ENCODE measurements around the gene ZCCHC24. TPM values are rescaled to one million over a fixed set of nuclear protein-coding genes. Genes with fewer than 3 reads are reported as not detected.

ZCCHC24 gene
- total and polyA plus RNA-seq, 4 donors: 7.8 to 23.9 (median 14.8) TPM

GRCh38 chr10:79413196-79413595, 32.2 kb downstream of the ZCCHC24 start:
- Histone ChIP-seq H3K27ac (ENCODE audit: low read depth in 1 of 2, low read length in 2 of 2) (peak overlapping the region; percentile 9 to 40), H3K4me1 (ENCODE audit: control insufficient read depth in 4 of 4, insufficient read depth in 4 of 4, low read length in 3 of 4) (peaks cover 11 to 47% (median 36%) of the 10 kb centered on the region in 4 donors)

GRCh38 chr10:79412516-79412915, 32.9 kb downstream of the ZCCHC24 start:
- H3K4me1 ChIP-seq (ENCODE audit: control insufficient read depth in 4 of 4, insufficient read depth in 4 of 4, low read length in 3 of 4): peaks cover 17 to 45% (median 29%) of the 10 kb centered on the region in 4 donors
- no peaks in the 10 kb centered on the region for H3K27me3 ChIP-seq (ENCODE audit: control insufficient read depth in 4 of 4, insufficient read depth in 4 of 4, low read length in 3 of 4)
- no peak for DNase-seq (ENCODE audit: low spot score)
- 93% methylated on average over 11 of the region's 11 CpGs for WGBS
- no peak overlapping the region for H3K4me3 ChIP-seq (ENCODE audit: low read depth in 1 of 3, low read length in 3 of 3)
- H3K9ac ChIP-seq (ENCODE audit: low read depth in 1 of 2, low read length in 2 of 2): no peak overlapping the region
- TF ChIP-seq YY1 (IDR thresholded peaks at IDR 0.05) (no peak), JUND (IDR thresholded peaks at IDR 0.05) (no peak), REST (IDR thresholded peaks at IDR 0.05) (no peak)
- peak overlapping the region in 1 of 2 donors; percentile 40 for H3K27ac ChIP-seq (ENCODE audit: low read depth in 1 of 2, low read length in 2 of 2)
- H3K36me3 ChIP-seq (ENCODE audit: control insufficient read depth in 4 of 4, insufficient read depth in 3 of 4, low read depth in 1 of 4, low read length in 3 of 4): peaks cover 0 to 15% (median 6%) of the 10 kb centered on the region in 4 donors
- H3K9me3 ChIP-seq (ENCODE audit: control insufficient read depth in 4 of 4, low read length in 3 of 4): no peaks in the 10 kb centered on the region

More at GRCh38 chr10:79413196-79413595, 32.2 kb downstream of the ZCCHC24 start:
- Histone ChIP-seq H3K9ac (ENCODE audit: low read depth in 1 of 2, low read length in 2 of 2) (no peak overlapping the region), H3K36me3 (ENCODE audit: control insufficient read depth in 4 of 4, insufficient read depth in 3 of 4, low read depth in 1 of 4, low read length in 3 of 4) (peaks cover 0 to 15% (median 8%) of the 10 kb centered on the region in 4 donors), H3K9me3 (ENCODE audit: control insufficient read depth in 4 of 4, low read length in 3 of 4) (no peaks in the 10 kb centered on the region), H3K4me3 (ENCODE audit: low read depth in 1 of 3, low read length in 3 of 3) (no peak overlapping the region), H3K27me3 (ENCODE audit: control insufficient read depth in 4 of 4, insufficient read depth in 4 of 4, low read length in 3 of 4) (no peaks in the 10 kb centered on the region)
- DNase-seq (ENCODE audit: low spot score): no peak
- WGBS: 61% methylated on average over 10 of the region's 10 CpGs
- TF ChIP-seq RXRA (IDR thresholded peaks at IDR 0.05) (peak in 1 of 2 donors; percentile 29), EGR1 (IDR thresholded peaks at IDR 0.05; ENCODE audit: low read depth in 2 of 2) (no peak), NR2F2 (IDR thresholded peaks at IDR 0.05) (peak; percentile 28)

GRCh38 chr10:79411546-79412495, 33.6 kb downstream of the ZCCHC24 start:
- Histone ChIP-seq H3K27ac (ENCODE audit: low read depth in 1 of 2, low read length in 2 of 2) (no peak overlapping the region), H3K4me1 (ENCODE audit: control insufficient read depth in 4 of 4, insufficient read depth in 4 of 4, low read length in 3 of 4) (peaks cover 19 to 40% (median 24%) of the 10 kb centered on the region in 4 donors), H3K4me3 (ENCODE audit: low read depth in 1 of 3, low read length in 3 of 3) (no peak overlapping the region), H3K9ac (ENCODE audit: low read depth in 1 of 2, low read length in 2 of 2) (no peak overlapping the region), H3K36me3 (ENCODE audit: control insufficient read depth in 4 of 4, insufficient read depth in 3 of 4, low read depth in 1 of 4, low read length in 3 of 4) (peaks cover 0 to 14% (median 5%) of the 10 kb centered on the region in 4 donors), H3K27me3 (ENCODE audit: control insufficient read depth in 4 of 4, insufficient read depth in 4 of 4, low read length in 3 of 4) (no peaks in the 10 kb centered on the region), H3K9me3 (ENCODE audit: control insufficient read depth in 4 of 4, low read length in 3 of 4) (no peaks in the 10 kb centered on the region)
- DNase-seq (ENCODE audit: low spot score): no peak
- 71% methylated on average over 22 of the region's 22 CpGs for WGBS
- TF ChIP-seq HNF4G (IDR thresholded peaks at IDR 0.05) (no peak), SP1 (IDR thresholded peaks at IDR 0.05) (no peak), TAF1 (conservative IDR thresholded peaks at IDR 0.05) (no peak), JUND (IDR thresholded peaks at IDR 0.05) (no peak), FOXA1 (IDR thresholded peaks at IDR 0.05) (no peak), FOXA2 (IDR thresholded peaks at IDR 0.05) (no peak)

Measured in liver (tissue), 9 donors.